Hematopoietic multipotent progenitor cell treated with erythropoietin and hydrocortisone succinate and interleukin-3 and kit ligand, for 4 days (in vitro differentiated cells): Measurements from ENCODE around the gene ANAPC10.
"Not testable (repeated sequence)": the region's sequence is repeated elsewhere in the genome, so short reads cannot be mapped to it uniquely, and the experiment has no call there.

Experiments
- DNase-seq: peaks from one replicate; pipeline ENCODE4 v3.0.0-alpha.2; 2015

Gene ANAPC10

GRCh38 chr4:145069361-145069760 lies 28.6 kb downstream of the ANAPC10 start:
- DNase-seq = no peak

- DNase-seq = no peak
Observed at GRCh38 chr4:145066063-145066501, 31.9 kb downstream of the ANAPC10 start.

GRCh38 chr4:145061318-145061920 lies 36.6 kb downstream of the ANAPC10 start:
- peak; percentile 82 for DNase-seq

- no peak for DNase-seq
Observed at GRCh38 chr4:145058256-145058655, 39.7 kb downstream of the ANAPC10 start.

DNA sequence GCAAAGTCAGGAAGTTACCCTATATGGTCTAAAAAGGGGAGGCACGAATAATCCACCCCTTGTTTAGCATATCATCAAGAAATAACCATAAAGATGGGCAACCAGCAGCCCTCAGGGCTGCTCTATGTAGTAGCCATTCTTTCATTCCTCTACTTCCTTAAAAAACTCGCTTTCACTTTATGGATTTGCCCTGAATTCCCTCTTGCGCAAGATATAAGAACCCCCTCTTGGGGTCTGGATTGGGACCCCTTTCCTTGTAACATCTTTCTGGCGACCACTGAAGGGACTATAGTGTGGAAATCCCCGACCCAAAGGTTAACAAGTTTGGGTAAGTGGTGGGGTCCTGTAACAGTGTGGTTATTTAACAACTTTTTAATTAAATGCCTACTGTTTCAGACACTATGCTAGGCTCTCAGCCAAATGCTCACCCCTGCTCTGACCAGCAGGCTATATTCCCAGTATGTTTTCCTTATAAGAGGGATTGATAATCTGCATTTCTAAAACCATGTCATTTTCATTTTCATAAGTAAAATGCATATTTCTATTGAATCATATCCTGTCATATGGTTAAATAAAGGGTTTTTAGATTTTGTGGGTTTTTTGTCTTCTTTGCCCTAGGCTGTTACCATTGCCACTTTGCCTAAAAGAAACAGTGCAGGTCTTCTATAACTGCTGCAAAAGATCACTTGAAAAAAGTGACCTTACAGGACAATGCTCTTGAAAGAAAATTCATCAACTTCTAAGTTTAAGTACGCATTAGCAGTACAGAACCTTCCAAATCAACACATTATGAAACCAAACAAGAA lies 41.5 kb downstream of the ANAPC10 start:
- no peak for DNase-seq

DNA sequence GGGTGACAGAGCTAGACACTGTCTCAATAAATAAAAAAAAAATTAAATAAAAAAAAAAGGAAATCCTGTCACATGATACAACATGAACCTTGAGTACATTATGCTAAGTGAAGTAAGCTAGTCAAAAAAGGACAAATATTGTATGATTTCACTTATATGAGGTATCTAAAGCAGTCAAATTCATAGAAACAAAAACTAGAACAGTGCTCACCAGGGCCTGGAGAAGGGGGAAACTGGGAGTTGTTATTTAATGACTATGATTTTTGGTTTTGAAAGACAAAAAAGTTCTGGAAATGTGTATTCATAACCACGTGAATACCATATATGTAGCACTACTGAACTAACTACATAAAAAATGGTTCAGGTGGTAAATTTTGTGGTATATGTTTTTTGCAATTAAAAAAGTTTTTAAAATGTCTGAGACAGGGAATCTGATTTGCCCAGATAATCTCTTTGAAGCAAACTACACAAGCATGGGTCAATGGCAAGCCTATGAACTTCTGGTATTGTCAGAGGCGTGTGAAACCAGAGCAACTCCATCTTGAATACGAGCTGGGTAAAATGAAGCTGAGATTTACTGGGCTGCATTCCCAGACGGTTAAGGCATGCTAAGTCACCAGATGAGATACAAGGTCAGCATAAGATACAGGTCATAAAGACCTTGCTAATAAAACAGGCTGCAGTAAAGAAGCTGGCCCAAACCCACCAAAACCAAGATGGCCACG lies 42.3 kb downstream of the ANAPC10 start:
- no peak for DNase-seq

- no peak for DNase-seq
Observed at GRCh38 chr4:145049241-145049640, 48.8 kb downstream of the ANAPC10 start.

DNA sequence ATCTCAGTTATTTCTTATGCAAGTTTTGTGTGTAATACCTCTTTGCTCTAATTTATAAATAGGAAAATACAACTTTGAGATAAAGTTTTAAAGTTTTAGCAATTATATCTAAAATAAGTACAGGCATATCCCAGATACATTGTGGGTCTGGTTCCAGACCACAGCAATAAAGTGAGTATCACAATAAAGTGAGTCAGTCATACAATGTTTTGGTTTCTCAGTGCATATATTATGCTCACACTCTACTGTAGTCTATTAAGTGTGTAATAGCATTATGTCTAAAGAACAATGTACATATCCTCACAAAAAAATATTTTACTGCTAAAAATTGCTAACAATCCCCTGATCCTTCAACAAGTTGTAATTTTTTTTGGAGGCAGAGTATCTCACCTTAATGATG lies 49.2 kb downstream of the ANAPC10 start:
- DNase-seq = no peak

GRCh38 chr4:145047151-145047550 lies 50.8 kb downstream of the ANAPC10 start:
- no peak for DNase-seq

- DNase-seq = no peak
Observed at GRCh38 chr4:145045180-145045579, 52.8 kb downstream of the ANAPC10 start.

DNA sequence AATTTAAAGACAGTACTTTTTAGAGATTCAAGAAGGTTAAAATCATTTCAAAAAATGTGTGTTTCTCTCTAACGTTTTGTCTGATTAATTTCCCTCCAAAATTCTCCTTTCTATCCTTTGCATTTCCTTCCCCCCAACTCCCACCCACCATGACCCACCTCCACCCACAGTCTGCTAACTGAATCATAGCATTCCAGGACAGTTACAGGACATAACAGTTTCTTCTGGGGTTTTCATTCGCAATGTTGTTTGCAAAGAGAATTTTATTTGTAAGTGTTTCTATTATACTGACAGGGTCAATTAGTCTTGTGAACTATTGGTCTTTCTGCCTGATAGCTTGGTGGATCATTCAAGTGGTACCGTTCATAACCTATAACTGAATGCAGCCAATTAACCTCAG lies 53.7 kb downstream of the ANAPC10 start:
- DNase-seq = no peak

GRCh38 chr4:145043306-145043705 lies 54.7 kb downstream of the ANAPC10 start:
- no peak for DNase-seq

DNA sequence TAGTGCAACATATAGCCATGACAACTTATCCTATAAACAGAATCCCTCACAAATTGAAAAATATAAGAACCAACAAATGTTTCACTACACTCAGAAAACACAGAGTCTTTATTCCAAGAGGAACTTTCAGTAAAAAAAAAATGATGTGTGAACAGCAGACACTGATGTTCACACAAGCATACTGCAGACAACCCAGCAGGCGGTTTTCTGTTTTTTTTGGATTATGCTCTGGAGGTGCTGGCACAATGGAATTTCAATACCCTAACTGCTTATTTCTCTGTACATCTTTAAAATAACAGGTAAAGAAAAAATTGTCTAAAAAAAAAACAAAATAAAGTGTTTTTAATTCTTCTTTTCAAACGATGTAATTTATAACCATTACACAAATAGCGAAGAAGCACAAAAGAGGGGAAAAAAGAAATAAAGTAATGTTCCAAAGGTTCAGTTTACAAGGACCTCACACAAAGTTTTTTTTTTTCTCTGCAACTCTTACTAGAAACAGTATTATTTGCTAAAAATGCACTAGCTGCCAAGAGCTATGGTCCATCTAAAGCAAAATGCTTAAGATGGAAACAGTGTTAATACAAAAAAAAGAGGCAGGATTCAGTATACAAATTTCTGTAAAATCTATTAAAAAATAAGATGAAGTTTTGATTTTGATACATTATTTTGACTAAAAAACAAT lies 55.3 kb downstream of the ANAPC10 start:
- no peak for DNase-seq

- DNase-seq = peak; percentile 67
Observed at GRCh38 chr4:145041378-145041777, 56.6 kb downstream of the ANAPC10 start.

DNA sequence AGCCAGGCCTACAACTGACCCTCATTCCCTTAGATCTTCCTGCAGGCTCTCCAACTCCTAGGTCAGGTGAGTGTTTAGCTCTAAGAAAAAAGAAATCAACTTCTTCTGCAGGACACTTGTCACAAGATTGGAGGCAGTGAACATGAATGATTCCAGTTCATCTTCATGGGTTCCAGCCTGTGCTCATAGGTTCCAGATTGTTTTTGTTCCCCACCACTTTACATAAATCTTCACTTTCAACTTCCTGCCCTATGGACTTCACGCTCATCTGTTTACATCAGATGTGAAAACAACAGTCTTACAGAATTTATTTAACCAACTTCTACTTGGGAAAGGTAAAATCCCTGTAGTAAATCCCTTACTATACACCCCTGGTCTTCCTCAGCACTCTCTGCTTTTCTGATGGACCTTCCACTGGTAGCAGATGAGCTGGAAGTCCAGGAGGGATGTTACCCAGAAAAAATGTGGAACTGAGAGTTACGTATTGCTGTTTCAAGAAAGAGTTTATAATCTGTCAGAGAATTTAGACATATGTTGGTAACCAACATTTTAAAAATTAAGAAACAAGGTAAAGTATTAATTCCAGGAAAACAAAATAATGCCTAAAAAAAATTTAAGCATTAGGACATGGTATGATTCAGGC lies 62.4 kb downstream of the ANAPC10 start:
- no peak for DNase-seq

- peak; percentile 29 for DNase-seq
Observed at GRCh38 chr4:145034727-145035211, 63.2 kb downstream of the ANAPC10 start.

- no peak for DNase-seq
Observed at GRCh38 chr4:145019346-145019745, 78.7 kb downstream of the ANAPC10 start.

GRCh38 chr4:145014365-145014764 lies 83.6 kb downstream of the ANAPC10 start:
- no peak for DNase-seq

DNA sequence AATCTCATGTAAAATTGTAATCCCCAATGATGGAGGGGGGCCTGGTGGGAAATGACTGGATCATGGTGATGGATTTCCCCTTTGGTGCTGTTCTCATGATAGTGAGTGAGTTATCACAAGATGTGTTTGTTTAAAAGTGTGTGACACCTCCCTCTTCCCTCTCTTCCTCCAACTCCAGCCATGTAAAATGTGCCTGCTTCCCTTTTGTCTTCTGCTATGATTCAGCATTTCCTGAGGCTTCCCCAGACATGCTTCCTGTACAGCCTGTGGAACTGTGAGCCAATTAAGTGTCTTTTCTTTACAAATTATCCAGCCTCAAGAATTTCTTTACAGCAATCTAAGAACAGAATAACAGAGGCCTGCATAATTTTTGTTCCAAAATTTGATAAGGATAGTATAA lies 85.2 kb downstream of the ANAPC10 start:
- DNase-seq = peak; percentile 51

GRCh38 chr4:145011636-145012035 lies 86.4 kb downstream of the ANAPC10 start:
- DNase-seq = peak; percentile 10

DNA sequence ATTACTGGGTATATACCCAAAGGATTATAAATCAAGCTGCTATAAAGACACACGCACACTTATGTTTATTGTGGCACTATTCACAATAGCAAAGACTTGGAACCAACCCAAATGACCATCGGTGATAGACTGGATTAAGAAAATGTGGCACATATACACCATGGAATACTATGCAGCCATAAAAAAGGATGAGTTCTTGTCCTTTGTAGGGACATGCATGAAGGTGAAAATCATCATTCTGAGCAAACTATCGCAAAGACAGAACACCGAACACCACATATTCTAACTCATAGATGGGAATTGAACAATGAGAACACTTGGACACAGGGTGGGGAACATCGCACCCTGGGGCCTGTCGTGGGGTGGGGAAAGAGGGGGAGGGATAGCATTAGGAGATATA lies 87.7 kb downstream of the ANAPC10 start:
- DNase-seq = not testable (repeated sequence)

GRCh38 chr4:145003675-145004074 lies 94.3 kb downstream of the ANAPC10 start:
- DNase-seq = no peak

- peak; percentile 8 for DNase-seq
Observed at GRCh38 chr4:145001635-145002034, 96.4 kb downstream of the ANAPC10 start.
